ENCODE results near the gene FOXS1.
"Not testable (repeated sequence)": the region's sequence is repeated elsewhere in the genome, so short reads cannot be mapped to it uniquely, and the experiment has no call there.

The FOXS1 gene

DNA sequence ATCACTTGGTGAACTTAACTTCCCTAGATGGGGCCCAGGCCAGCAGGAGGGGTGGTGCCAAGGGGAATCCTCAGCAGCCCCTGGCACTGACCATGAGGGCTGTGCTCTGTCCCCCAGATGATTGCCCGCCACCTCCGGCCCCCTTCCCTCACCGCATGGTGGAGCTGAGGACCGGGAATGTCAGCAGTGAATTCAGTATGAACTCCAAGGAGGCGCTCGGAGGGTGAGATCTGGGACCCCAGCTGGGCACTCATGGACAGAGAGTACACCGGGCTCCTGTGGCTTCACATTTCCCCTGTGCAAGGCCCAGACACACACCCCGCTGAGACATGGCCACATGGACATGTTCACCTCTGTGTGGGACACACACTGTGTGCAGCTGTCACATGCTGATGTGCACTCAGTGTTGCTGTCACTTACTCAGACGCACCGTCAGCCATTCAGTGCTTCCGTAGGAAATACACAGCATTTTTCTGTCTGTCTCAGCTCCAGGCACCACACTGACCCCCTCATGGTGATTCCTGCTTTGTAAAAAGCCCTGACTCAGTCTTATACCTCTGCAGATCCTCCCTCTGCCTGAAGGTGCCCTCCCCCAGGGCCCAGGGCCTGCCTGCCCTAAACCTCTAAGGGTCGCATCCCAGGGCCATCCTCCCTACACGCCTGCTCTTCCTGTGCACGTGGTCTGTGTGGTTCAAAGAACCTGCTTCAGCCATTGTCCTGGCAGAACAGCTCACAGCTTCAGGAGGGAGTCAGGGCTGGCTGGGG lies 21.9 kb downstream of the FOXS1 start:
- no peak for DNase-seq (ENCODE audit: low read depth in 2 of 2)

- peak; percentile 62 to 67 for DNase-seq (ENCODE audit: low read depth in 2 of 2)
Measured at GRCh38 chr20:31822421-31823330, 22.7 kb downstream of the FOXS1 start.

GRCh38 chr20:31821427-31821826 lies 24.0 kb downstream of the FOXS1 start:
- DNase-seq (ENCODE audit: low read depth in 2 of 2) = no peak

- DNase-seq (ENCODE audit: low read depth in 2 of 2) = no peak
Measured at GRCh38 chr20:31820228-31820627, 25.2 kb downstream of the FOXS1 start.

- no peak for DNase-seq (ENCODE audit: low read depth in 2 of 2)
Measured at GRCh38 chr20:31819083-31819784, 26.2 kb downstream of the FOXS1 start, which contains the start of gene MYLK2. MYLK2 (plus strand) TSS chr20:31819356; CDS start chr20:31819581, 225 bp downstream.

DNA sequence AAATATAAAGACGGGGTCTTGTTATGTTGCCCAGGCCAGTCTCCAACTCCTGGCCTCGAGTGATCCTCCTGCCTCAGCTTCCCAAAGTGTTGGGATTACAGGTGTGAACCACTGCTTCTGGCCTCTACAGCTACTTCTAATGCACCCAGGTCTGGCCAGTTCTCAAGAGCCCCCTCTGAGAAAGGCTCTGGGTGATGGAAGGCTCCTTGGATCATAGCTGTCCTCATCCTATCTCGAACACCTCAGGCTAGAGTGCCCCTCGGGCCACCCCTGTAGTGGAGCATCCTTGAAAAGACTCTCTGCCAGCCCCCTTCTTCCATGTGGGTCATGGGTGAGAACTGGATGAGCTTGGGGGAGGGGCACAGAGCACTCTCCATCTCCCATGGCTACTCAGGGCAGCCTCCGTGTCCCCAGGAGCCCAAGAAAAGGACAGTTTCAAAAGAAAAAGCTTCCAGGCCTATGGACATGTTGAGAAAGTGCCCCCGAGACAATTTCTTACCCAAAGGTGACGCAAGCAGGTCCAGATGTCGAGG lies 27.0 kb downstream of the FOXS1 start:
- no peak for DNase-seq (ENCODE audit: low read depth in 2 of 2)

DNA sequence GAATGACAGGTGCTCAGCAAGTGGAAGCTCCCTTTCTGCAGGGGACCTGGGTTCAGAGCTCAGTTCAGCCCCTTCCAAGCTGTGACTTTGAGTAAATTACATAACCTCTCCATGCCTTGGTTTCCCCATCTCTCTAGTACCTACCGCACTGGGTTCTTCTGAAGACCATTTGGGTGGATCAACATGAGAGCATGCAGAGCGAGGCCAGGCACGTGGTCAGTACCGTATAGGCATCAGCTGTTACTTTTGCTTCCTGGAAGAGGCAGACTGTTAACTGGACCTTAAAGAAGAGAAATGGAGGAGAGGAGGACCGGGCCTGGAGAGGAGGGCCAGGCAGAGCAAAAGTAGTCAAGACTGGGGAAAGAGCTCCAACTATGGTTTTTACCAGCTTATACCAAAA lies 27.9 kb downstream of the FOXS1 start:
- DNase-seq (ENCODE audit: low read depth in 2 of 2) = no peak

- DNase-seq (ENCODE audit: low read depth in 2 of 2) = no peak
Measured at GRCh38 chr20:31816221-31816620, 29.2 kb downstream of the FOXS1 start.

DNA sequence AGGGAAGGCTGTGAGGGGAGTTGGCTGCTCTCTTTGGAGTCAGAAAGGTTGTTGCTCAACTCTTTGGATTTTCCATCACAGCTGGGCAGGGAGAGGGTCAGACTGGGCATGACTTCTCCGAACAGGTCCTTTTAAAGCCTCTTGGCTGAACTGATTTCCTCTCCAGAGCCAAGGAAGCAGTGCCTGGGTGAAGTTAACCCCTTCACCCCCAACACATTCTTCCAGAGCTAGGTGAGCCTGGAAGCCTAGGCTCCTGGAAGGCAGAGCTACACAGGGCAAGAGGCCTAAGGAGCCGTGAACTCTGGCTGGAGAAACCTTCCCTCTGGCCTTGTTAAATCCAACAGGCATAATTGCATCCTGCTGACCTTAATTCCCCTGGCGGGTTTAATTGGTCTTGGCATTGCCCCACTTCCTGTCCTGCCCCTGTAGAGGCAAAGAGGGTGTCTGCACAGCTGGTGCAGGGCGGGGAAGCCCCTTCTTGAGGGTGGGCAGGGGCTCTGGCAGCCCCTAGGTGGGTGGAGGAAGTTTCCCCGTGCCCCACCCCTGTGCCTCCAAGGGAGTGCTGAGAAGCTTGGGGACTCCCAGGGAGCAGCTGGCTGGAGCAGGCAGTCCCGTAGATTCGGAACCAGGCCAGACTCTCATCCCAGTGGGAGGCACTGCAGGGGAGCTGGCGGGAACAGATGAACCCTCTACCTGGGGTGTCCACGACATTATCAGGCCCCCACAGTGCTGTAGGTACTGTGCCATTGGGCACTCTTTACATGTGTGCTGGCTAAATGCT lies 29.8 kb downstream of the FOXS1 start:
- DNase-seq (ENCODE audit: low read depth in 2 of 2) = no peak

GRCh38 chr20:31814142-31814541 lies 31.3 kb downstream of the FOXS1 start:
- DNase-seq (ENCODE audit: low read depth in 2 of 2) = not testable (repeated sequence)

DNA sequence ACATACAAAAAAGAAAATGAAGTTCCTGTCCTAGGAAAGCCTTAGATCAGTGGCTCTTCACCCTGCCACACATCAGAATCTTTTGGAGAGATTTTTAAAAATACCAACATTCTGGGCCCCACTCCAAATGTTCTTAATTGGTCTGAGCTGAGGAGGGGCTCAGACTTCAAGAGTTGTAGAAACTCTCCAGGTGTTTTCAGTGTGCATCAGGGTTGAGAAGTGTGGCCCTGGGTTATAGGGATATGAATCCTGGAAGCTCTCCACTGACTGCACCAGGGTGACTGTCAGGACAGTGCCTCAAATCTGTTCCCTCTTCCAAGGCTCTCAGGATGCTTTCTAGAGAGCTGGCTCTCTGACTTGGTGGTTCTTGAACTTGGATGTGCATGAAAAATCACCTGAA lies 31.8 kb downstream of the FOXS1 start:
- DNase-seq (ENCODE audit: low read depth in 2 of 2) = no peak

- no peak for DNase-seq (ENCODE audit: low read depth in 2 of 2)
Measured at GRCh38 chr20:31811796-31812728, 33.3 kb downstream of the FOXS1 start.

DNA sequence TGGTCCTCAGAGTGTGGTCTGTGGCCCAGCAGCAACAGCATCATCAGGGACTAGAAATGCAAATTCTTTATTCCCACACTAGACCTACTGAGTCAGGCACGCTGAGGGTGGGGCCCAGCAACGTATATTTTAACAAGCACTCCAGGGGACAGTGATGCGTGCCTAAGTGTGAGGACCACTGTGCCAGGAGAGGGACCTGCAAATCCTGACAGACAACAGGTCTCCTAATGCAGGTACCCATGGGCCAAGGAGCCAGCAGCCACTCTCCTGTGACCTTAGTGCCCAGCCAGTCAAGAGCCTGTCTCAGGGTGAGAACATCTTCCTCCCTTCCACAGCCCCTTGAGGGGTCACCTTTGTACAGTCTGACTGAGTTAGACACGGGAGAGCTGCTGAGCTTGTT lies 34.2 kb downstream of the FOXS1 start:
- no peak for DNase-seq (ENCODE audit: low read depth in 2 of 2)

DNA sequence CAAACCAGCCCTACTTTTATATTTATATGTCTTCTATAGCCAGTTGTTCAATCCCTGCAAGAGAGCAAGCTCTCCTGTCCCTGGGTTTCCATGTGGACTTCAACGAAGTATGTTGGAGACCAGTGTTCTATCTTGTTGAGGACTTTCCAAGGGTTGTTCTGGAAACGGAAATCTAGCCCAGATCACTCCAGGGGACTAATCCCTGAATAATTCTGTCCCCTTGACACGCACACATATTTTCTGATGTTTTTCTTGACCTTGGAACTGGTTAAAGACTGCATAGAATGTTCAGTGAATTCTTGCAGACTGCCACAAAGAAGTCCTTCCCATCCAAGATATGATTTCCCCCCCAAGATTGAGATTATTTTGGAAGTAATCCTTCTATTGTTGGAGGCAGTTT lies 35.7 kb downstream of the FOXS1 start:
- no peak for DNase-seq (ENCODE audit: low read depth in 2 of 2)

- DNase-seq (ENCODE audit: low read depth in 2 of 2) = no peak
Measured at GRCh38 chr20:31808481-31808880, 36.9 kb downstream of the FOXS1 start.

DNA sequence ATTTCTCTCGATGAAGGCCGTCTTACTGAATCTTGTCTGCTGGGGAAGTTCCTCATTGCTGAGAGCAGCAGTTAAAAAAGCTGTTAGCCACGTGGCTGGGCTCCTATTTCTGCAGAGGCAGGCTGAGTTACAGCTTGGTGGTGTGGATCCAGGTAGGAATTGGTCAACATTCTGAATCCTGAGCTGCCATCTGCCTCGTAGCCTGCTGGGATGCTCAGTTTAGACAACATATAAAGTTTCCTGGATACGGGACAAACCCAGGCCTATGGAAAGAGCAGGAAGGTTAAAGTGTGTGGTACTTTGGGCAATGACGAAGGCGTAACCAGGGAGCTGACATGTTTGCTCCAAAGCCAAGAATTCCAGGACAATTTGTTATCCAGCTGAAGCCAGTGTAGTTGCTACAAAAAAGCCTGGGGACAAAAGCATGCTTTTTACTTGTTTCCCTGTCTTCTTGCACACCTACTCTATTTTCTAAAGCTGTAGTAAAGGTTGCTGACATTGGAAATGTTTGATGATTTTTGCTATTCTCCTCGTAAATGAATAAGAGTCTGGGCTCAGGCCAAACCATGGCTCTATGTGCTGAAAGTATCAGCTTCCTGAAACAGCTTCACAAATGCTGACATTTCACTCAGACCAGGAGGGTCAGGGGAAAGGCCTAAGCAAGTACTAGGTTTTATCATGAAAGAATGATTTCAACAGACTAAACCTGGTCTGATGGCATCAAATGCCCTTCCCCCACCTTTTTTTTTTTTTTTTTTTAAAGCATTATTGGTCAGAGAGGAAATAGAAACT lies 38.6 kb downstream of the FOXS1 start:
- DNase-seq (ENCODE audit: low read depth in 2 of 2) = no peak

GRCh38 chr20:31803552-31804291 lies 41.7 kb downstream of the FOXS1 start:
- DNase-seq (ENCODE audit: low read depth in 2 of 2) = no peak

DNA sequence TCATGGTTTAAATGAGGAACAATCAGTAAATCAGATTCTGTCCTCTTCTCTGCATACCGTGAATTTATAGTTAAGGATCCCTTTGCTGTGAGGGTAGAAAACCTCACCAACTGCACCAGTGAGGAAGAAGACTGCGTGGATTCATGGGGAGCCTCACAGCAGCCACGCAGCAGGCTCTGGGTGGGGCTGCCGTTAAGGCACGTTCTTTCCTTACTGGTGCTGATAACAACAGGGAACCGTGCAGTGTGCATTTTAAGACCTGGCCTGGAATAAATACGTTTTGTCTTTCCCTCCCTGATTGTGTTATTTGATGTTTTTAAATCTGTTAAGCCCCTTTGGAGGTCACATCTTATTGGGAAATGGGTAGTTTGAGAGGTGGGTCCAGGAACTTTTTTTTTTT lies 43.9 kb downstream of the FOXS1 start:
- no peak for DNase-seq (ENCODE audit: low read depth in 2 of 2)

DNA sequence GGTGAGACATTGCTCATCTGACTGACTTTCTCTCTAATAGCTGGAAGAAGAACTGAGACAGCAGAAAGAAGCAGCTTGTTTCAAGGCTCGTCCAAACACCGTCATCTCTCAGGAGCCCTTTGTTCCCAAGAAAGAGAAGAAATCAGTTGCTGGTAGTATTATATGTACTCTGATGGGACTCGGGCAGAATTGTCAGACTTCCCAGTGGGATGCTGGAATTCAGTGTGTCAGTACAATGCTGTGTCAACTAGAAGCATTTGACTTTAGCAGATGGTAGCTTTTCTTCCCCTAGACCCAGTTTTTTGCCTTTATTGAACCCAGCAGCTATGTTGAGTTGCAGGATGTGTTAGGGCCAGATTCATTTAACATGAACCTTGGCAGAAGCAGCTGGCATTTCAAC lies 48.0 kb downstream of the FOXS1 start:
- no peak for DNase-seq (ENCODE audit: low read depth in 2 of 2)

Data from stimulated activated CD8-positive, alpha-beta memory T cell treated with anti-CD3 and anti-CD28 coated beads, Interleukin-2, amount 100 ng/mL, for 1 hour (primary cell).